Kidney epithelial cell (primary cell): Measurements from ENCODE around the gene ECI2. TPM values are rescaled to one million over a fixed set of nuclear protein-coding genes. Genes with fewer than 3 reads are reported as not detected.
"Not testable (repeated sequence)": the region's sequence is repeated elsewhere in the genome, so short reads cannot be mapped to it uniquely, and the experiment has no call there.

Experiments
- DNase-seq: peaks from one replicate; pipeline ENCODE4 v3.0.0-alpha.2; 2010; ENCODE audit warnings: low read depth
- H3K27me3 ChIP-seq: 2 replicates; pipeline ENCODE4 v1.6.0; 2011; ENCODE audit warnings: low read length; ENCODE audit not compliant: control insufficient read depth, insufficient read depth
- H3K36me3 ChIP-seq: 2 replicates; pipeline ENCODE4 v1.5.1; 2011; ENCODE audit warnings: low read length; ENCODE audit not compliant: control insufficient read depth, insufficient read depth
- H3K4me3 ChIP-seq: 2 replicates; pipeline ENCODE4 v1.5.1; 2011; ENCODE audit warnings: low read depth, mild to moderate bottlenecking, control low read depth, low read length
- total RNA-seq: library from RNA; depleted of rRNA; stranded (reverse); fragments of >200 nt; gene quantifications from 2 replicates; pipeline ENCODE4 v1.2.3, GENCODE V29; 2015
- TF ChIP-seq, protein P1 (sequence below): IDR thresholded peaks from 2 replicates; pipeline ENCODE4 v1.5.1; 2011; ENCODE audit warnings: mild to moderate bottlenecking, moderate library complexity, low read length, control low read depth, inconsistent platforms; ENCODE audit not compliant: insufficient read depth, poor library complexity, severe bottlenecking

ECI2 gene
- total RNA-seq, 1 donor from 2014 or later = 43.4 TPM

DNA sequence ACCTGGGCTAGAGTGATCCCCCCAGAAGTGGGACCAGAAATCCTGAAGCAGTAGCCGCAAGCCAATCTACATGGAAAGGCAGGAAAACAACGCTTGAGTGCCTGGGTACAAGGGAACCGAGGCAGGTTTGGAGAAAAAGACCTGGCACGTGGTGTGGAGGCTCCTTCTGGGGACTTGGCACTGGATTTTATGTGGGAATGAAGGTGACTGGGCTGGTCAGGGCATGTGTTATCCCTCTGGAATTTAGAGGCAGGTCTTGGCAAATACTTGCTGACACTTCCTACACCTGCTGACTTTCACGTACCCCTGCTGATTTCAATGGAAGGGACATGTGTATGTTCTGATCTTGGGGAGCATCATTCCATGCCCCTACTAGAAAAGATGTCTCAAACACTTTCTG, 31.4 kb downstream of the ECI2 start:
- no peak for DNase-seq
- Histone ChIP-seq H3K36me3 (no peaks in the 10 kb centered on the region), H3K4me3 (no peak overlapping the region), H3K27me3 (no peaks in the 10 kb centered on the region)
- TF ChIP-seq, protein P1, sequence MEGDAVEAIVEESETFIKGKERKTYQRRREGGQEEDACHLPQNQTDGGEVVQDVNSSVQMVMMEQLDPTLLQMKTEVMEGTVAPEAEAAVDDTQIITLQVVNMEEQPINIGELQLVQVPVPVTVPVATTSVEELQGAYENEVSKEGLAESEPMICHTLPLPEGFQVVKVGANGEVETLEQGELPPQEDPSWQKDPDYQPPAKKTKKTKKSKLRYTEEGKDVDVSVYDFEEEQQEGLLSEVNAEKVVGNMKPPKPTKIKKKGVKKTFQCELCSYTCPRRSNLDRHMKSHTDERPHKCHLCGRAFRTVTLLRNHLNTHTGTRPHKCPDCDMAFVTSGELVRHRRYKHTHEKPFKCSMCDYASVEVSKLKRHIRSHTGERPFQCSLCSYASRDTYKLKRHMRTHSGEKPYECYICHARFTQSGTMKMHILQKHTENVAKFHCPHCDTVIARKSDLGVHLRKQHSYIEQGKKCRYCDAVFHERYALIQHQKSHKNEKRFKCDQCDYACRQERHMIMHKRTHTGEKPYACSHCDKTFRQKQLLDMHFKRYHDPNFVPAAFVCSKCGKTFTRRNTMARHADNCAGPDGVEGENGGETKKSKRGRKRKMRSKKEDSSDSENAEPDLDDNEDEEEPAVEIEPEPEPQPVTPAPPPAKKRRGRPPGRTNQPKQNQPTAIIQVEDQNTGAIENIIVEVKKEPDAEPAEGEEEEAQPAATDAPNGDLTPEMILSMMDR = no peak

DNA sequence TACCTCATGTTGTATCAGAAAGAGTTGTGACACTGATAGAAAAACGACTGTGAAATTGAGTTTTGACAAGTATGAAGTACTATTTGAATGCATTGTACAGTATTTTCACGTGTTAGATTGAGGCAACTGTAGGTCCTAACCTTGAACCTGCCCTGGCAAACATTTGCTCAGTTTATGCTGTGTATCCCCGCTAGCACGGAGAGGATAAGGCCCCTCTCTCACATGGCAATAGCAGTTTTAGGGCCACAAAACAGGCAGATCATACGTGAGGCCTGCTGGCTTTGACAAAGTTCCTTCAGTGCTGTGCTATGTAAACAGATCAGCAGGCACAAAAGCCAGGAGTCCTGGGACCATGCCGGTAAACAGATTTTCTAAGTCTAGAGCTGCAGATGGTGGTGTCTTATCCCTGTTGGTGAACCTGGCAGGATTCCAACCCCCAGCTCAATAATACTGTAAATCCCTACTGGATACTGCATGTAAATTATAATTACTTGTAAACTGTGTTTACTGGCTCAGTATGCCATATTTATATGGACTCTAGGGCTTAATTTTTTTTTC, 32.6 kb downstream of the ECI2 start:
- no peak for DNase-seq

DNA sequence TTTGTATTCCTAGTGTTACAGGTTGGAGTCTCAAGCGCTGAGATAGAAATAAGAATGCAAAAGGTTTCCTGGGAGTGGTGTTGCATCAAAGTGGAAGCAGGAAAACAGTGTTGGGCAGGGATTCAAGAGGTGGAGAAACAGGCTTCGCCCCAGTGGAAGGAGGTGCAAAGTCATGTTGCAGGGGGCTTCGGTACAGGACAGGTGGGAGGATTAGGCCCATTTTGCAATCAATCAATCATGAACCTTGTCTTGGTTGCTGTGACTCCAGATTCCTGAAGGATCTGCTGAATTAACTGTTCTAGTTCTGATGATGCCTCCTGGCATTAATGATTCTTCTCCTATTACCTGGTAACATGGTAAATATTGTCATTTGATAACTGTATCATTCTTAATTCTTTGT, 34.1 kb downstream of the ECI2 start:
- H3K36me3 ChIP-seq = no peaks in the 10 kb centered on the region
- no peak for DNase-seq
- no peak overlapping the region for H3K4me3 ChIP-seq
- TF ChIP-seq, protein P1 = no peak
- H3K27me3 ChIP-seq = no peaks in the 10 kb centered on the region

More for the DNA sequence above, 32.6 kb downstream of the ECI2 start:
- no peaks in the 10 kb centered on the region for H3K27me3 ChIP-seq
- no peak overlapping the region for H3K4me3 ChIP-seq
- no peaks in the 10 kb centered on the region for H3K36me3 ChIP-seq
- TF ChIP-seq, protein P1 = no peak

DNA sequence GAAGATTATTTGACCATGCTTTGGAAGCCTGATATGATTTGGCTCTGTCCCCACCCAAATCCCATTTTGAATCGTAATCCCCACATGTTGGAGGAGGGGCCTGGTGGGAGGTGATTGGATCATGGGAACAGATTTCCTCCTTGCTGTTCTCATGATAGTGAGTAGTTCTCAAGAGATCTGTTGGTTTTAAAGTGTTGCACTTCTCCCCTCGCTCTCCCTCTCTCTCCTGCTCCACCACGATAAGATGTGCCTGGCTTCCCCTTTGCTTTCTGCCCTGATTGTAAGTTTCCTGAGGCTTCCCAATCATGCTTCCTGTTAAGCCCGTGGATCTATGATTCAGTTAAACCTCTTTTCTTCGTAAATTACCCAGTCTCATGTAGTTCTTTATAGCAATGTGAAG, 34.7 kb downstream of the ECI2 start:
- no peak for DNase-seq
- TF ChIP-seq, protein P1 = no peak
- H3K27me3 ChIP-seq = no peaks in the 10 kb centered on the region
- no peak overlapping the region for H3K4me3 ChIP-seq
- no peaks in the 10 kb centered on the region for H3K36me3 ChIP-seq

DNA sequence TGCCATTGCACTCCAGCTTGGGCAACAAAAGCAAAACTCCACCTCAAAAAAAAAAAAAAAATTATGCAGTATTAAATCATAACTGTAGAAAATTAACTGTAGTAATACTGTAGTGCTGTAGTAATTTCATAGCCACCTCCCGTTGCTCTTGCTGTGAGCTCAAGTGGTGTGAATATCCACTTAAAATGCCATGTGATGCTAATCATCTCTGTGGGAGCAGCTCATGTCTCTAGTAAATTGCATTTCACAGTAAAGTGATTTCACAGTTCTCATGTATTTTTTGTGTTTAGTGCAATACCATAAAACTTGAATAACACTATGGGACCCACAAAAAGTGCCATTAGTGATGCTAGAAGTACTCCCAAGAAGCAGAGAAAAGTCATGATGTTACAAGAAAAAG, 42.1 kb downstream of the ECI2 start:
- no peak for DNase-seq
- TF ChIP-seq, protein P1 = no peak
- H3K4me3 ChIP-seq = no peak overlapping the region
- no peaks in the 10 kb centered on the region for H3K36me3 ChIP-seq
- no peaks in the 10 kb centered on the region for H3K27me3 ChIP-seq

DNA sequence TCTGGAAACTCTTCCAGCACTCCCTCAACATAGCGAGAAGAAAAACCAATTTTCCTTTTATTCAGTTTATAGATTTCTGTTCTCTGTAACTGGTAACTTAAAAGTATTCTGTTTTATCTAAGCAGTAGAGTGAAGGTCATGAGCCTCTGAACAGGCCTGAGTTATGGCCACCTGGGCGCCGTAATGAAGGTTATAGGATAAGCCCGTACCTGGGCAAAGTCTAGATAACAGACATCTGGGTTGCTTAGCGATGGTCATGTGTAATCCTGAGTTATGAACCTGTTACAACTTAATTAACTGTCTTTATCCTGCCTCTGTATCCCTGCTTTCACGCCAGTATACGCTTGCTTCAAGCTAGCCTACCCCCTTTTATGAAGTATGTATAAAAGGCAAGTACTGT, 43.4 kb downstream of the ECI2 start:
- H3K36me3 ChIP-seq = no peaks in the 10 kb centered on the region
- TF ChIP-seq, protein P1 = no peak
- H3K4me3 ChIP-seq = no peak overlapping the region
- no peak for DNase-seq
- no peaks in the 10 kb centered on the region for H3K27me3 ChIP-seq

DNA sequence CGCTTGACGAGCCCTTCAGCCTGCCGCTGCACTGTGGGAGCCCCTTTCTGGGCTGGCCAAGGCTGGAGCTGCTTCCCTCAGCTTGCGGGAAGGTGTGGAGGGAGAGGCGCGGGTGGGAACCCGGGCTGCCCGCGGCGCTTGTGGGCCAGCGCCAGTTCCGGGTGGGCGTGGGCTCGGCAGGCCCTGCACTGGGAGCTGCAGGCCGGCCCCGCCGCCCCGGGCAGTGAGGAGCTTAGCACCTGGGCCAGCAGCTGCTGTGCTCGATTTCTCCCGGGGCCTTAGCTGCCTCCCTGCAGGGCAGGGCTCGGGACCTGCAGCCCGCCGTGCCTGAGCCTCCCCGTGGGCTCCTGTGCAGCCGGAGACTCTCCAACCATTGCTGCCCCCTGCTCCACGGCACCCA, 45.3 kb downstream of the ECI2 start:
- not testable (repeated sequence) for DNase-seq, H3K4me3 ChIP-seq

More for the DNA sequence above, 45.3 kb downstream of the ECI2 start:
- not testable (repeated sequence) for H3K36me3 ChIP-seq, H3K27me3 ChIP-seq
